ENCODE data around the gene ALAD. TPM values are rescaled to one million over a fixed set of nuclear protein-coding genes. Genes with fewer than 3 reads are reported as not detected.
"Not testable (repeated sequence)": the region's sequence is repeated elsewhere in the genome, so short reads cannot be mapped to it uniquely, and the experiment has no call there.

The ALAD gene
- total and polyA plus RNA-seq, 2 donors from 2014 or later = 35.4 to 64.1 TPM

- no peak for TF ChIP-seq CTCF (IDR thresholded peaks at IDR 0.05; ENCODE audit: borderline replicate concordance, extremely low read depth, insufficient read depth)
- intact Hi-C loops (cut with DNase I) = no loop called here
- no peak overlapping the region for H3K4me3 ChIP-seq (ENCODE audit: low read length in 3 of 3)
- no peak overlapping the region for H3K27ac ChIP-seq (ENCODE audit: low read depth in 2 of 2, low read length in 2 of 2)
- no peaks in the 10 kb centered on the region for H3K9me3 ChIP-seq (ENCODE audit: control insufficient read depth in 2 of 3, insufficient read depth in 1 of 3, low read length in 3 of 3)
- no peak for DNase-seq
- no peak for FAIRE-seq
- peaks cover 0 to 6% (median 0%) of the 10 kb centered on the region in 3 donors for H3K4me1 ChIP-seq (ENCODE audit: control insufficient read depth in 2 of 3, insufficient read depth in 2 of 3, low read depth in 1 of 3, low read length in 3 of 3)
- peaks cover 0 to 9% (median 0%) of the 10 kb centered on the region in 3 donors for H3K36me3 ChIP-seq (ENCODE audit: control insufficient read depth in 2 of 3, insufficient read depth in 3 of 3, low read length in 3 of 3)
- no peaks in the 10 kb centered on the region for H3K27me3 ChIP-seq (ENCODE audit: control insufficient read depth, insufficient read depth, low read length)
- H3K9ac ChIP-seq (ENCODE audit: low read length in 3 of 3) = no peak overlapping the region
Observed at GRCh38 chr9:113368348-113368981, 32.6 kb downstream of the ALAD start.

DNA sequence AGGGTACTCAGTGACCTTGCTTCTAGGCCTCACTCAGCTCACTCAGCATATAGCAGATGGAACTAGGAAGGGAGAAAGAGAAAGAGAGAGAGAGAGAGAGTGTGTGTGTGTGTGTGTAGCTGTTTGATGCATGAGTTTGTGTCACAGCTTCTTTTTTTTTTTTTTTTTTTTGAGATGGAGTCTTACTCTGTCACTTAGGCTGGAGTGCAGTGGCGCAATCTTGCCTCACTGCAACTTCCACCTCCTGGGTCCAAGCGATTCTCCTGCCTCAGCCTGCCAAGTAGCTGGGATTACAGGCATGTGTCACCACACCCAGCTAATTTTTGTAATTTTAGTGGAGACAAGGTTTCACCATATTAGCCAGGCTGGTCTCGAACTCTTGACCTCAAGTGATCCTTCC is 35.4 kb downstream of the ALAD start:
- H3K4me3 ChIP-seq (ENCODE audit: low read length in 3 of 3); H3K9ac ChIP-seq (ENCODE audit: low read length in 3 of 3); DNase-seq; FAIRE-seq; H3K9me3 ChIP-seq (ENCODE audit: control insufficient read depth in 2 of 3, insufficient read depth in 1 of 3, low read length in 3 of 3); H3K4me1 ChIP-seq (ENCODE audit: control insufficient read depth in 2 of 3, insufficient read depth in 2 of 3, low read depth in 1 of 3, low read length in 3 of 3); intact Hi-C loops (cut with DNase I); H3K27ac ChIP-seq (ENCODE audit: low read depth in 2 of 2, low read length in 2 of 2); H3K27me3 ChIP-seq (ENCODE audit: control insufficient read depth, insufficient read depth, low read length); H3K36me3 ChIP-seq (ENCODE audit: control insufficient read depth in 2 of 3, insufficient read depth in 3 of 3, low read length in 3 of 3): not testable (repeated sequence)

- DNase-seq (no peak), FAIRE-seq (no peak)
- Histone ChIP-seq H3K36me3 (ENCODE audit: control insufficient read depth in 2 of 3, insufficient read depth in 3 of 3, low read length in 3 of 3) (no peaks in the 10 kb centered on the region), H3K4me1 (ENCODE audit: control insufficient read depth in 2 of 3, insufficient read depth in 2 of 3, low read depth in 1 of 3, low read length in 3 of 3) (peaks cover 0 to 6% (median 2%) of the 10 kb centered on the region in 3 donors), H3K9me3 (ENCODE audit: control insufficient read depth in 2 of 3, insufficient read depth in 1 of 3, low read length in 3 of 3) (no peaks in the 10 kb centered on the region), H3K9ac (ENCODE audit: low read length in 3 of 3) (no peak overlapping the region), H3K27me3 (ENCODE audit: control insufficient read depth, insufficient read depth, low read length) (no peaks in the 10 kb centered on the region), H3K27ac (ENCODE audit: low read depth in 2 of 2, low read length in 2 of 2) (no peak overlapping the region), H3K4me3 (ENCODE audit: low read length in 3 of 3) (no peak overlapping the region)
- no peak for TF ChIP-seq CTCF (IDR thresholded peaks at IDR 0.05; ENCODE audit: borderline replicate concordance, extremely low read depth, insufficient read depth)
- intact Hi-C loops (cut with DNase I) = no loop called here
Observed at GRCh38 chr9:113364951-113365350, 36.1 kb downstream of the ALAD start.

DNA sequence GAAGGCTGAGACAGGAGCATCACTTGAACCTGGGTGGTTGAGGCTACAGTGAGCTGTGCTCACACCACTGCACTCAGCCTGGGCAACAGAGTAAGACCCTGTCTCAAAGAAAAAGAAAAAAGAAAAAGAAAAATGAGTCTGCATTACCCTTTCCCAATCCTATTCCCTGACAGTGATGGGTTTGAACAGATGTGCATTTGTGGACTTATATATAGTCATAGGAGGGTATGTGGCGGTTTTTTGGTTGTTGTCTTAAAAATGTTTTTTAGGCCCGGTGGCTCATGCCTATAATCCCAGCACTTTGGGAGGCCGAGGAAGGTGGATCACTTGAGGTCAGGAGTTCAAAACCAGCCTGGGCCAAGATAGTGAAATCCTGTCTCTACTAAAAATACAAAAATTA is 37.7 kb downstream of the ALAD start:
- FAIRE-seq (no peak), DNase-seq (no peak)
- Histone ChIP-seq H3K9me3 (ENCODE audit: control insufficient read depth in 2 of 3, insufficient read depth in 1 of 3, low read length in 3 of 3) (no peaks in the 10 kb centered on the region), H3K27ac (ENCODE audit: low read depth in 2 of 2, low read length in 2 of 2) (no peak overlapping the region), H3K4me3 (ENCODE audit: low read length in 3 of 3) (no peak overlapping the region), H3K36me3 (ENCODE audit: control insufficient read depth in 2 of 3, insufficient read depth in 3 of 3, low read length in 3 of 3) (no peaks in the 10 kb centered on the region), H3K27me3 (ENCODE audit: control insufficient read depth, insufficient read depth, low read length) (no peaks in the 10 kb centered on the region), H3K9ac (ENCODE audit: low read length in 3 of 3) (no peak overlapping the region), H3K4me1 (ENCODE audit: control insufficient read depth in 2 of 3, insufficient read depth in 2 of 3, low read depth in 1 of 3, low read length in 3 of 3) (peaks cover 0 to 6% (median 2%) of the 10 kb centered on the region in 3 donors)
- no peak for TF ChIP-seq CTCF (IDR thresholded peaks at IDR 0.05; ENCODE audit: borderline replicate concordance, extremely low read depth, insufficient read depth)
- intact Hi-C loops (cut with DNase I) = no loop called here
